HCT116 (cell line): Measurements from ENCODE around the gene MYH14. TPM values are rescaled to one million over a fixed set of nuclear protein-coding genes. Genes with fewer than 3 reads are reported as not detected.

Source experiments
- ATAC-seq: fragments of 200-7000 bp; cut with Tn5 transposase; 2 replicates; pipeline ENCODE4 v1.9.1; 2020; ENCODE audit warnings: mild to moderate bottlenecking, moderate library complexity
- BruUV-seq: library from RNA; stranded (reverse); fragments of 400-500 nt; replicated peaks from 2 replicates; lab custom pipeline; 2021; lab: Mats Ljungman, UMichigan
- CTCF ChIA-PET: fragments of 300-600 bp; sonication (Branson Sonifier 250); formaldehyde crosslinking; loops from one replicate; lab custom pipeline; 2021; ENCODE audit warnings: antibody characterized with exemption; lab: Charles Lee
- POLR2A ChIA-PET: fragments of 300-600, 350-600 bp; sonication (Branson Sonifier 250); formaldehyde crosslinking; loops from one replicate; lab custom pipeline; 2021; ENCODE audit warnings: antibody characterized with exemption; lab: Charles Lee
- RAD21 ChIA-PET, 2 experiments: fragments of 300-600 bp; sonication (Branson Sonifier 250); formaldehyde crosslinking; loops; one replicate each; lab custom pipeline; 2023; ENCODE audit warnings: low total read pairs in 2 of 2; ENCODE audit not compliant: uncharacterized antibody in 2 of 2, unreplicated experiment in 2 of 2, low non-redundant PET in 1 of 2; lab: Charles Lee
- DNase-seq: peaks from one replicate; pipeline ENCODE4 v3.0.0-alpha.2; 2010; ENCODE audit warnings: low read depth, low spot score
- H2AFZ ChIP-seq: fragments of 200-600 bp; shearing (Covaris generic), sonication (generic); 2 replicates; pipeline ENCODE4 v1.6.1; 2017; ENCODE audit warnings: low read depth, mixed run types, mixed read lengths, antibody characterized with exemption, low read length; ENCODE audit not compliant: poor library complexity, severe bottlenecking
- H3K27ac ChIP-seq: 2 replicates; pipeline ENCODE4 v1.5.1; 2012; ENCODE audit warnings: low read depth, low read length
- H3K27me3 ChIP-seq: fragments of 200-600 bp; sonication (generic); 2 replicates; pipeline ENCODE4 v1.6.1; 2016; ENCODE audit warnings: mixed run types, low read length, mixed read lengths; ENCODE audit not compliant: insufficient read depth
- H3K36me3 ChIP-seq, 2 experiments: fragments of 200-500 bp in 1 of 2; fragments of 200-600 bp in 1 of 2; sonication (Bioruptor generic) in 1 of 2; sonication (generic) in 1 of 2; 2 replicates each; pipeline versions ENCODE4 v1.5.1 to v1.6.1; 2014 to 2016; ENCODE audit warnings: low read length in 2 of 2, inconsistent platforms in 1 of 2, mixed read lengths in 1 of 2, mixed run types in 1 of 2; ENCODE audit not compliant: insufficient read depth in 2 of 2, control insufficient read depth in 1 of 2
- H3K4me1 ChIP-seq, 2 experiments: fragments of 200-600 bp in 1 of 2; sonication (generic) in 1 of 2; 2 replicates each; pipeline versions ENCODE4 v1.5.1 to v1.6.1; 2012 to 2017; ENCODE audit warnings: low read length in 2 of 2, inconsistent platforms in 1 of 2, mild to moderate bottlenecking in 1 of 2, mixed read lengths in 1 of 2, mixed run types in 1 of 2, moderate library complexity in 1 of 2; ENCODE audit not compliant: insufficient read depth in 2 of 2, control insufficient read depth in 1 of 2
- H3K4me2 ChIP-seq: fragments of 200-600 bp; sonication (generic); 2 replicates; pipeline ENCODE4 v1.6.1; 2017; ENCODE audit warnings: mixed run types, low read length, mixed read lengths
- H3K4me3 ChIP-seq, 2 experiments: fragments of 200-600 bp in 1 of 2; sonication (generic) in 1 of 2; replicated peaks in 1 of 2; 2 replicates each; pipeline ENCODE4 v1.5.1; 2011 to 2016; ENCODE audit warnings: low read length in 2 of 2, control low read depth in 1 of 2, low read depth in 1 of 2, mild to moderate bottlenecking in 1 of 2, mixed read lengths in 1 of 2, mixed run types in 1 of 2
- H3K79me2 ChIP-seq: fragments of 200-600 bp; sonication (generic); 2 replicates; pipeline ENCODE4 v1.6.1; 2017; ENCODE audit warnings: mild to moderate bottlenecking, mixed run types, low read length, moderate library complexity, mixed read lengths; ENCODE audit not compliant: insufficient read depth
- H3K9ac ChIP-seq: fragments of 200-600 bp; sonication (generic); 2 replicates; pipeline ENCODE4 v1.6.1; 2016; ENCODE audit warnings: low read length, mixed read lengths
- H3K9me2 ChIP-seq: fragments of 200-600 bp; sonication (generic), shearing (Covaris generic); 2 replicates; pipeline ENCODE4 v1.6.1; 2017; ENCODE audit warnings: mixed run types, mild to moderate bottlenecking, moderate library complexity; ENCODE audit not compliant: insufficient read depth
- H3K9me3 ChIP-seq, 2 experiments: fragments of 200-500 bp in 1 of 2; fragments of 200-600 bp in 1 of 2; sonication (Bioruptor generic) in 1 of 2; sonication (generic) in 1 of 2; 2 replicates each; pipeline ENCODE4 v1.6.1; 2014 to 2017; ENCODE audit warnings: low read length in 2 of 2, mixed read lengths in 2 of 2, inconsistent platforms in 1 of 2, low read depth in 1 of 2, mild to moderate bottlenecking in 1 of 2, mixed run types in 1 of 2, moderate library complexity in 1 of 2; ENCODE audit not compliant: control insufficient read depth in 1 of 2, insufficient read depth in 1 of 2
- H4K20me1 ChIP-seq: fragments of 200-600 bp; sonication (generic), shearing (Covaris generic); 2 replicates; pipeline ENCODE4 v1.6.1; 2017; ENCODE audit warnings: mixed run types, mild to moderate bottlenecking, moderate library complexity; ENCODE audit not compliant: insufficient read depth
- CBX3 ChIP-seq: IDR thresholded peaks from 2 replicates; pipeline ENCODE4 v1.6.1; 2012; ENCODE audit warnings: low read depth
- CEBPB ChIP-seq: IDR thresholded peaks from 2 replicates; pipeline ENCODE4 v1.6.1; 2012; ENCODE audit warnings: low read depth
- ELF1 ChIP-seq: IDR thresholded peaks from 2 replicates; pipeline ENCODE4 v1.6.1; 2012; ENCODE audit warnings: low read depth, borderline replicate concordance
- EZH2 ChIP-seq: fragments of 200-600 bp; sonication (generic); IDR thresholded peaks from 2 replicates; pipeline ENCODE4 v1.6.1; 2017; ENCODE audit warnings: antibody characterized with exemption, mixed run types
- FOSL1 ChIP-seq: IDR thresholded peaks from 2 replicates; pipeline ENCODE4 v1.6.1; 2012; ENCODE audit warnings: low read depth
- POLR2A ChIP-seq: IDR thresholded peaks from 2 replicates; pipeline ENCODE4 v1.7.0; 2011; ENCODE audit warnings: borderline replicate concordance; ENCODE audit not compliant: insufficient read depth, insufficient read length; ENCODE audit errors: extremely low read depth
- POLR2AphosphoS5 ChIP-seq: IDR thresholded peaks from 2 replicates; pipeline ENCODE4 v1.6.1; 2011; ENCODE audit warnings: mild to moderate bottlenecking, low read depth, low read length, moderate library complexity
- SRF ChIP-seq: IDR thresholded peaks from 2 replicates; pipeline ENCODE4 v1.6.1; 2012; ENCODE audit warnings: low read depth
- TCF7L2 ChIP-seq: IDR thresholded peaks from 2 replicates; pipeline ENCODE4 v1.7.0; 2011; ENCODE audit warnings: borderline replicate concordance, inconsistent platforms; ENCODE audit not compliant: insufficient read depth, insufficient read length; ENCODE audit errors: extremely low read depth
- ZFX ChIP-seq: fragments of 450-650 bp; IDR thresholded peaks from 2 replicates; pipeline ENCODE4 v1.6.1; 2017
- intact Hi-C: fragments of 100-400 bp; cut with micrococcal nuclease; formaldehyde crosslinking; loops from 2 replicates; pipeline ENCODE4 v1.10.0; 2022
- total RNA-seq: library from RNA; stranded (reverse); gene quantifications from one replicate; pipeline ENCODE4 v1.2.1, GENCODE V29; 2021; ENCODE audit not compliant: unreplicated experiment
- TF ChIP-seq, protein P1 (sequence below): IDR thresholded peaks from 2 replicates; pipeline ENCODE4 v1.6.1; 2012
- TF ChIP-seq, protein P2 (sequence below), 3 experiments: fragments of 200-600 bp in 1 of 3; sonication (generic) in 1 of 3; IDR thresholded peaks in 2 of 3; conservative IDR thresholded peaks in 1 of 3; 2 replicates each; pipeline ENCODE4 v1.5.1; 2012 to 2017; ENCODE audit warnings: low read depth in 2 of 3, low read length in 2 of 3, antibody characterized with exemption in 1 of 3, borderline replicate concordance in 1 of 3, control low read depth in 1 of 3, mild to moderate bottlenecking in 1 of 3, mixed read lengths in 1 of 3, mixed run types in 1 of 3, moderate library complexity in 1 of 3; ENCODE audit not compliant: insufficient read depth in 1 of 3
- TF ChIP-seq, protein P3 (sequence below): IDR thresholded peaks from 2 replicates; pipeline ENCODE4 v1.6.1; 2012
- TF ChIP-seq, protein P4 (sequence below): IDR thresholded peaks from 2 replicates; pipeline ENCODE4 v1.6.1; 2012; ENCODE audit warnings: low read depth

Gene MYH14
- total RNA-seq, 1 experiment from 2014 or later, result 60.1 TPM

DNA sequence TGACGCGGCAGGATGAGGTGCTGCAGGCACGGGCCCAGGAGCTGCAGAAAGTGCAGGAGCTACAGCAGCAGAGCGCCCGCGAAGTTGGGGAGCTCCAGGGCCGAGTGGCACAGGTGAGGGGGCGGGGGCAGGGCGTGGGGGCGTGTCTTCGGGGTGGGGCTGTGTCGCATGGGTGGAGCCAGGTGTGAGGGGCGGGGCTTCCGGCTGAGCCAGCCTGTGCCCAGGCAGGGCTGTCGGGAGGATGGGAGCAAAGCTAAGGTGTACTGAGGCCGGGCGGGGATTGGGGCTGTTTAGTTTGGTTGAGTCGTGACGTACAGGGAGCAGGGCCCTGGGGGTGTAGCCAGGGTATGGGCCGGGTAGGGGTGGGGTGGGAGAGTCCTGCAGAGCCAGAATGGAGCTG lies 63.5 kb downstream of the MYH14 start:
- Histone ChIP-seq H3K27ac (no peak overlapping the region), H3K4me1 (peaks cover 0 to 9% of the 10 kb centered on the region in 2 experiments; a peak in 2 of 4 replicates), H3K4me3 (no peak overlapping the region), H3K9ac (no peak overlapping the region), H3K27me3 (no peaks in the 10 kb centered on the region), H3K9me3 (no peaks in the 10 kb centered on the region), H4K20me1 (no peaks in the 10 kb centered on the region), H3K36me3 (peaks cover 5 to 8% of the 10 kb centered on the region in 2 experiments; a peak in 3 of 4 replicates), H3K9me2 (no peaks in the 10 kb centered on the region), H3K4me2 (peak overlapping the region; percentile 45), H3K79me2 (no peaks in the 10 kb centered on the region), H2AFZ (no peak overlapping the region)
- BruUV-seq, result no TSS peak
- ATAC-seq (peak; percentile 100), DNase-seq (peak; percentile 47)
- ChIA-PET POLR2A (interaction anchor here (0.7 to 0.8 kb wide), 2 partner anchors 62 kb away, joined by 3 to 6 read pairs; partner anchors contain the start of gene KCNC3), CTCF (interaction anchor here (1.2 to 1.3 kb wide), 3 partner anchors 8 to 15 kb away, joined by 4 to 10 read pairs (median 6); no protein-coding TSS in a partner anchor), RAD21 (no interaction called here)
- intact Hi-C loops, result no loop called here
- 0 out of 2 replicates have a peak, but pooled peaks have one; percentile 28 for TF ChIP-seq POLR2AphosphoS5
- no peak for TF ChIP-seq POLR2A

DNA sequence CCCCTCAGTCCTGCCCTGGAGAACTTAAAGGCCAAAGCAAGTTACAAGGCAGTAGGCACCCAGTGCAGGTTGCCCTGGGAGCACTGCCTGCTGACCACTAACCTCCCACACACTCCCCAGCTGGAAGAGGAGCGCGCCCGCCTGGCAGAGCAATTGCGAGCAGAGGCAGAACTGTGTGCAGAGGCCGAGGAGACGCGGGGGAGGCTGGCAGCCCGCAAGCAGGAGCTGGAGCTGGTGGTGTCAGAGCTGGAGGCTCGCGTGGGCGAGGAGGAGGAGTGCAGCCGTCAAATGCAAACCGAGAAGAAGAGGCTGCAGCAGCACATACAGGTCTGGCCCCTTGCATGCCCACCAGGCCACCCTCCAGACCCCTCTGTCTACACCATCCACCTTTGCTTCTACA lies 64.6 kb downstream of the MYH14 start:
- H3K79me2 ChIP-seq, result no peaks in the 10 kb centered on the region
- H3K27ac ChIP-seq, result no peak overlapping the region
- no TSS peak for BruUV-seq
- POLR2A ChIA-PET, result no interaction called here
- no peaks in the 10 kb centered on the region for H4K20me1 ChIP-seq
- no peak for ATAC-seq
- intact Hi-C loops, result no loop called here
- no peak overlapping the region for H3K4me2 ChIP-seq
- DNase-seq, result no peak
- H3K9ac ChIP-seq, result no peak overlapping the region
- no peaks in the 10 kb centered on the region for H3K9me2 ChIP-seq
- no peak overlapping the region for H3K4me3 ChIP-seq
- H3K9me3 ChIP-seq, result no peaks in the 10 kb centered on the region
- peaks cover 8% of the 10 kb centered on the region in 2 experiments; a peak in 3 of 4 replicates for H3K36me3 ChIP-seq
- peaks cover 0 to 9% of the 10 kb centered on the region in 2 experiments; a peak in 2 of 4 replicates for H3K4me1 ChIP-seq
- CTCF ChIA-PET, result no interaction called here
- H3K27me3 ChIP-seq, result no peaks in the 10 kb centered on the region
- RAD21 ChIA-PET, result no interaction called here
- H2AFZ ChIP-seq, result no peak overlapping the region
- TF ChIP-seq, protein P1, sequence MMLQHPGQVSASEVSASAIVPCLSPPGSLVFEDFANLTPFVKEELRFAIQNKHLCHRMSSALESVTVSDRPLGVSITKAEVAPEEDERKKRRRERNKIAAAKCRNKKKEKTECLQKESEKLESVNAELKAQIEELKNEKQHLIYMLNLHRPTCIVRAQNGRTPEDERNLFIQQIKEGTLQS, result no peak
- TF ChIP-seq CEBPB (no peak), ZFX (no peak), POLR2AphosphoS5 (no peak), CBX3 (no peak), ELF1 (no peak), EZH2 (no peak), SRF (no peak), FOSL1 (no peak), TCF7L2 (no peak)
- TF ChIP-seq, protein P2, sequence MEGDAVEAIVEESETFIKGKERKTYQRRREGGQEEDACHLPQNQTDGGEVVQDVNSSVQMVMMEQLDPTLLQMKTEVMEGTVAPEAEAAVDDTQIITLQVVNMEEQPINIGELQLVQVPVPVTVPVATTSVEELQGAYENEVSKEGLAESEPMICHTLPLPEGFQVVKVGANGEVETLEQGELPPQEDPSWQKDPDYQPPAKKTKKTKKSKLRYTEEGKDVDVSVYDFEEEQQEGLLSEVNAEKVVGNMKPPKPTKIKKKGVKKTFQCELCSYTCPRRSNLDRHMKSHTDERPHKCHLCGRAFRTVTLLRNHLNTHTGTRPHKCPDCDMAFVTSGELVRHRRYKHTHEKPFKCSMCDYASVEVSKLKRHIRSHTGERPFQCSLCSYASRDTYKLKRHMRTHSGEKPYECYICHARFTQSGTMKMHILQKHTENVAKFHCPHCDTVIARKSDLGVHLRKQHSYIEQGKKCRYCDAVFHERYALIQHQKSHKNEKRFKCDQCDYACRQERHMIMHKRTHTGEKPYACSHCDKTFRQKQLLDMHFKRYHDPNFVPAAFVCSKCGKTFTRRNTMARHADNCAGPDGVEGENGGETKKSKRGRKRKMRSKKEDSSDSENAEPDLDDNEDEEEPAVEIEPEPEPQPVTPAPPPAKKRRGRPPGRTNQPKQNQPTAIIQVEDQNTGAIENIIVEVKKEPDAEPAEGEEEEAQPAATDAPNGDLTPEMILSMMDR (IDR thresholded peaks at IDR 0.05 in 2 of 3, conservative IDR thresholded peaks at IDR 0.05 in 1 of 3; ENCODE audit: borderline replicate concordance in 1 of 3, insufficient read depth in 1 of 3, low read depth in 2 of 3, low read length in 2 of 3), result no peak
- TF ChIP-seq, protein P3, sequence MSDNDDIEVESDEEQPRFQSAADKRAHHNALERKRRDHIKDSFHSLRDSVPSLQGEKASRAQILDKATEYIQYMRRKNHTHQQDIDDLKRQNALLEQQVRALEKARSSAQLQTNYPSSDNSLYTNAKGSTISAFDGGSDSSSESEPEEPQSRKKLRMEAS, result no peak
- TF ChIP-seq, protein P4, sequence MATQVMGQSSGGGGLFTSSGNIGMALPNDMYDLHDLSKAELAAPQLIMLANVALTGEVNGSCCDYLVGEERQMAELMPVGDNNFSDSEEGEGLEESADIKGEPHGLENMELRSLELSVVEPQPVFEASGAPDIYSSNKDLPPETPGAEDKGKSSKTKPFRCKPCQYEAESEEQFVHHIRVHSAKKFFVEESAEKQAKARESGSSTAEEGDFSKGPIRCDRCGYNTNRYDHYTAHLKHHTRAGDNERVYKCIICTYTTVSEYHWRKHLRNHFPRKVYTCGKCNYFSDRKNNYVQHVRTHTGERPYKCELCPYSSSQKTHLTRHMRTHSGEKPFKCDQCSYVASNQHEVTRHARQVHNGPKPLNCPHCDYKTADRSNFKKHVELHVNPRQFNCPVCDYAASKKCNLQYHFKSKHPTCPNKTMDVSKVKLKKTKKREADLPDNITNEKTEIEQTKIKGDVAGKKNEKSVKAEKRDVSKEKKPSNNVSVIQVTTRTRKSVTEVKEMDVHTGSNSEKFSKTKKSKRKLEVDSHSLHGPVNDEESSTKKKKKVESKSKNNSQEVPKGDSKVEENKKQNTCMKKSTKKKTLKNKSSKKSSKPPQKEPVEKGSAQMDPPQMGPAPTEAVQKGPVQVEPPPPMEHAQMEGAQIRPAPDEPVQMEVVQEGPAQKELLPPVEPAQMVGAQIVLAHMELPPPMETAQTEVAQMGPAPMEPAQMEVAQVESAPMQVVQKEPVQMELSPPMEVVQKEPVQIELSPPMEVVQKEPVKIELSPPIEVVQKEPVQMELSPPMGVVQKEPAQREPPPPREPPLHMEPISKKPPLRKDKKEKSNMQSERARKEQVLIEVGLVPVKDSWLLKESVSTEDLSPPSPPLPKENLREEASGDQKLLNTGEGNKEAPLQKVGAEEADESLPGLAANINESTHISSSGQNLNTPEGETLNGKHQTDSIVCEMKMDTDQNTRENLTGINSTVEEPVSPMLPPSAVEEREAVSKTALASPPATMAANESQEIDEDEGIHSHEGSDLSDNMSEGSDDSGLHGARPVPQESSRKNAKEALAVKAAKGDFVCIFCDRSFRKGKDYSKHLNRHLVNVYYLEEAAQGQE, result no peak
